Aorta (tissue), 5 donors: ENCODE data around the gene SRD5A3. TPM values are rescaled to one million over a fixed set of nuclear protein-coding genes. Genes with fewer than 3 reads are reported as not detected.
A peak's percentile ranks its signal among the peaks of the same experiment; 100 is the strongest.

ENCODE experiments used
- ATAC-seq: fragments of 200-7000 bp; cut with Tn5 transposase; one replicate; pipeline ENCODE4 v1.9.1; 2022; ENCODE audit warnings: moderate library complexity; ENCODE audit not compliant: low FRiP score
- DNase-seq, 2 donors: peaks; one replicate each; pipeline ENCODE4 v3.0.0-alpha.2; 2020
- H3K27ac ChIP-seq, 2 donors: one replicate each; pipeline ENCODE4 v1.5.1; 2013; ENCODE audit warnings: low read length in 2 of 2, mild to moderate bottlenecking in 2 of 2, moderate library complexity in 2 of 2, control low read depth in 1 of 2, inconsistent platforms in 1 of 2, low read depth in 1 of 2
- H3K27me3 ChIP-seq, 2 donors: one replicate each; pipeline ENCODE4 v1.6.1; 2013; ENCODE audit warnings: control low read depth in 1 of 2, low read length in 1 of 2, mild to moderate bottlenecking in 1 of 2, moderate library complexity in 1 of 2; ENCODE audit not compliant: insufficient read depth in 2 of 2, control insufficient read depth in 1 of 2
- H3K36me3 ChIP-seq, 2 donors: one replicate each; pipeline ENCODE4 v1.6.1; 2013; ENCODE audit warnings: control low read depth in 1 of 2, low read length in 1 of 2, mild to moderate bottlenecking in 1 of 2; ENCODE audit not compliant: insufficient read depth in 2 of 2, control insufficient read depth in 1 of 2
- H3K4me1 ChIP-seq, 2 donors: one replicate each; pipeline ENCODE4 v1.6.1; 2013; ENCODE audit warnings: low read length in 2 of 2, control low read depth in 1 of 2, mild to moderate bottlenecking in 1 of 2, moderate library complexity in 1 of 2; ENCODE audit not compliant: insufficient read depth in 2 of 2, control insufficient read depth in 1 of 2
- H3K4me3 ChIP-seq, 2 donors: one replicate each; pipeline ENCODE4 v1.5.1; 2013; ENCODE audit warnings: low read length in 2 of 2, control low read depth in 1 of 2, mild to moderate bottlenecking in 1 of 2
- H3K9me3 ChIP-seq: one replicate; pipeline ENCODE4 v1.6.1; 2013; ENCODE audit warnings: mild to moderate bottlenecking, low read length; ENCODE audit not compliant: control insufficient read depth
- WGBS, 2 donors: extraction: QIAGEN DNeasy Blood & Tissue Kit; methylation state at CpG; one replicate each; pipeline ENCODE4 v1.1.7; 2013; 5-methylcytosine and 5-hydroxymethylcytosine counted together
- intact Hi-C, 2 donors: fragments of 100-400 bp; cut with DNase I; formaldehyde crosslinking; loops; one replicate each; pipeline versions ENCODE4 v1.14.2 to v1.15.0; 2022
- polyA plus RNA-seq, 2 donors: library from polyadenylated mRNA; stranded (reverse); fragments of 200-250 nt; gene quantifications; one replicate each; pipeline ENCODE4 v1.2.3, GENCODE V29; 2013
- total RNA-seq, 2 donors: library from RNA; stranded (reverse); fragmentation: NEBNext Ultra II Directional; extraction: Animal tissue kit (Norgen Biotek cat#: 25700); gene quantifications; one replicate each; pipeline ENCODE4 v1.2.1, GENCODE V29; 2021
- donor health status: healthy with polysubstance abuse.
- donor health status: Bipolar disorder and iron deficiency.
- donor health status: DM: no; HTN: no; CAD: no.
- donor health status: DM: no; HTN: no; CAD: no.
- donor health status: DM: yes; HTN: yes; CAD: no.

The SRD5A3 gene
- total and polyA plus RNA-seq, 4 donors: 6.1 to 11.7 (median 8.1) TPM

- ATAC-seq: no peak
Measured at GRCh38 chr4:55405073-55405472, 59.0 kb downstream of the SRD5A3 start.

GRCh38 chr4:55406545-55406944 is 60.5 kb downstream of the SRD5A3 start:
- WGBS, 2 donors: 92 to 96% methylated on average over 2 of the region's 2 CpGs
- DNase-seq (no peak), ATAC-seq (no peak)
- peaks cover 0 to 2% of the 10 kb centered on the region in 2 donors for H3K36me3 ChIP-seq
- intact Hi-C loops: no loop called here
- no peaks in the 10 kb centered on the region for H3K27me3 ChIP-seq
- no peak overlapping the region for H3K27ac ChIP-seq
- peaks cover 7% of the 10 kb centered on the region in 2 donors for H3K4me1 ChIP-seq
- H3K9me3 ChIP-seq: no peaks in the 10 kb centered on the region
- no peak overlapping the region for H3K4me3 ChIP-seq

More at GRCh38 chr4:55405073-55405472, 59.0 kb downstream of the SRD5A3 start:
- H3K27me3 ChIP-seq: no peaks in the 10 kb centered on the region
- peaks cover 3 to 5% of the 10 kb centered on the region in 2 donors for H3K4me1 ChIP-seq
- DNase-seq: no peak
- H3K27ac ChIP-seq: no peak overlapping the region
- intact Hi-C loops: no loop called here
- H3K36me3 ChIP-seq: peaks cover 0 to 2% of the 10 kb centered on the region in 2 donors
- 59 to 64% methylated on average over 3 of the region's 3 CpGs for WGBS, 2 donors
- H3K9me3 ChIP-seq: no peaks in the 10 kb centered on the region
- H3K4me3 ChIP-seq: no peak overlapping the region

- ATAC-seq (no peak), DNase-seq (no peak)
- Histone ChIP-seq H3K4me3 (no peak overlapping the region), H3K9me3 (no peaks in the 10 kb centered on the region), H3K4me1 (peaks cover 7% of the 10 kb centered on the region in 2 donors), H3K27me3 (no peaks in the 10 kb centered on the region), H3K27ac (no peak overlapping the region), H3K36me3 (peaks cover 0 to 3% of the 10 kb centered on the region in 2 donors)
- WGBS, 2 donors: 75 to 76% methylated on average over 3 of the region's 3 CpGs
- intact Hi-C loops: no loop called here
Measured at GRCh38 chr4:55407119-55407518, 61.1 kb downstream of the SRD5A3 start.

- no peak overlapping the region for H3K4me3 ChIP-seq
- peaks cover 7% of the 10 kb centered on the region in 2 donors for H3K4me1 ChIP-seq
- H3K27ac ChIP-seq: no peak overlapping the region
- H3K27me3 ChIP-seq: no peaks in the 10 kb centered on the region
- no peaks in the 10 kb centered on the region for H3K9me3 ChIP-seq
- peaks cover 0 to 3% of the 10 kb centered on the region in 2 donors for H3K36me3 ChIP-seq
- no peak for ATAC-seq
- 43 to 51% methylated on average over 3 of the region's 3 CpGs for WGBS, 2 donors
- intact Hi-C loops: no loop called here
- DNase-seq: no peak
Measured at GRCh38 chr4:55407764-55408163, 61.7 kb downstream of the SRD5A3 start.

GRCh38 chr4:55409468-55410171 is 63.6 kb downstream of the SRD5A3 start:
- peaks cover 0 to 3% of the 10 kb centered on the region in 2 donors for H3K36me3 ChIP-seq
- 1 to 5% methylated on average over 10 of the region's 10 CpGs for WGBS, 2 donors
- ATAC-seq (peak; percentile 60), DNase-seq (peak in 1 of 2 donors; percentile 62)
- no peaks in the 10 kb centered on the region for H3K27me3 ChIP-seq
- intact Hi-C loops: no loop called here
- H3K4me1 ChIP-seq: peaks cover 7% of the 10 kb centered on the region in 2 donors
- H3K27ac ChIP-seq: peak overlapping the region; percentile 57 to 71
- peak overlapping the region in 1 of 2 donors; percentile 26 for H3K4me3 ChIP-seq
- H3K9me3 ChIP-seq: no peaks in the 10 kb centered on the region

GRCh38 chr4:55410431-55410830 is 64.4 kb downstream of the SRD5A3 start:
- WGBS, 2 donors: 76 to 80% methylated on average over 8 of the region's 8 CpGs
- no peaks in the 10 kb centered on the region for H3K9me3 ChIP-seq
- intact Hi-C loops: no loop called here
- H3K4me3 ChIP-seq: no peak overlapping the region
- no peak for ATAC-seq
- H3K36me3 ChIP-seq: peaks cover 3% of the 10 kb centered on the region in 2 donors
- peaks cover 7% of the 10 kb centered on the region in 2 donors for H3K4me1 ChIP-seq
- H3K27me3 ChIP-seq: no peaks in the 10 kb centered on the region
- no peak overlapping the region for H3K27ac ChIP-seq
- DNase-seq: no peak

- intact Hi-C loops: no loop called here
- Histone ChIP-seq H3K27me3 (no peaks in the 10 kb centered on the region), H3K9me3 (no peaks in the 10 kb centered on the region), H3K27ac (no peak overlapping the region), H3K36me3 (peaks cover 3 to 5% of the 10 kb centered on the region in 2 donors), H3K4me1 (peaks cover 4 to 9% of the 10 kb centered on the region in 2 donors), H3K4me3 (no peak overlapping the region)
- ATAC-seq (no peak), DNase-seq (no peak)
- 89 to 90% methylated on average over 6 of the region's 6 CpGs for WGBS, 2 donors
Measured at GRCh38 chr4:55411621-55412020, 65.6 kb downstream of the SRD5A3 start.

GRCh38 chr4:55416176-55416575 is 70.1 kb downstream of the SRD5A3 start:
- Histone ChIP-seq H3K27me3 (no peaks in the 10 kb centered on the region), H3K27ac (no peak overlapping the region), H3K9me3 (no peaks in the 10 kb centered on the region), H3K4me1 (peaks cover 0 to 1% of the 10 kb centered on the region in 2 donors), H3K4me3 (no peak overlapping the region), H3K36me3 (peaks cover 4 to 6% of the 10 kb centered on the region in 2 donors)
- intact Hi-C loops: no loop called here
- ATAC-seq (no peak), DNase-seq (no peak)
- 42 to 44% methylated on average over 3 of the region's 3 CpGs for WGBS, 2 donors
